Suprapubic skin (tissue), 4 donors: Measurements from ENCODE around the gene GRID1.

ENCODE experiments used
- POLR2A ChIP-seq, 2 donors: fragments of 450-650 bp; IDR thresholded peaks; one replicate each; pipeline ENCODE4 v1.6.1; 2017; ENCODE audit warnings: antibody characterized with exemption in 2 of 2, mild to moderate bottlenecking in 2 of 2, moderate library complexity in 2 of 2
- POLR2AphosphoS5 ChIP-seq, 3 donors: sonication (generic); formaldehyde crosslinking; IDR thresholded peaks; one replicate each; pipeline ENCODE4 v1.6.1; 2017; ENCODE audit warnings: antibody characterized with exemption in 3 of 3
- TF ChIP-seq, protein P1 (sequence below), 2 donors: fragments of 200-600 bp in 1 of 2; fragments of 450-650 bp in 1 of 2; sonication (generic) in 1 of 2; IDR thresholded peaks; one replicate each; pipeline ENCODE4 v1.5.1; 2016 to 2019; ENCODE audit warnings: antibody characterized with exemption in 2 of 2, mild to moderate bottlenecking in 1 of 2, moderate library complexity in 1 of 2

DNA sequence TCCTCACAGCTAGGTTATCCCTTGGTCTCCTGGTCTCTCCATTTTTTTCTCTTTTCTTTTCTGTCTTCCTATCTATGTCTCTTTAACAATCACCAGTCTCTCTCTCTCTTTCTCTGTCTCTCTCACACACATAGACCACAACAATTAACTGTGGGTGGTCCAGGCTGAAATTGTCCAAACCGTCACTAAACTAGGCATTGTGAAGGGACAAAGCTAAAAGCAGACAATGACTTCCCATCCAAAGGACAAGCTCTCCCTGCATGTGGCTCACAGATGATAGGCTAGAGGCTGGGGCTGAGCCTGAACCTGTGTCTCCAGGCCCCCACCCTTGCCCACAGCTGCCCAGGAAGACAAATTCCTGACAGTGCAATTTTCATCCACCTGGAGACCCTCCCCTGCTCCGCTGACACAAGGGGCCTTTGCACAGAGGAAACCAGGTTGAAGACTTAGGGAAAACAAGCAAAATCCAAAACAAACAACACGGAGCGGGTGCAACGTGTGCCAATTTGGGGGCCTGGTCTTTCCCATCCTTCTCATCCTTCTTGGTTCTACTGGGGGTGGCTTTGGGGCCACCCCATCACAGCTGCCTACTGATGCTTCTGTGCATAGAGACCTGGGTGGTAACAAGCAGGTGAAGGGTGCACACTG, 755.4 kb downstream of the GRID1 start:
- TF ChIP-seq, protein P1, sequence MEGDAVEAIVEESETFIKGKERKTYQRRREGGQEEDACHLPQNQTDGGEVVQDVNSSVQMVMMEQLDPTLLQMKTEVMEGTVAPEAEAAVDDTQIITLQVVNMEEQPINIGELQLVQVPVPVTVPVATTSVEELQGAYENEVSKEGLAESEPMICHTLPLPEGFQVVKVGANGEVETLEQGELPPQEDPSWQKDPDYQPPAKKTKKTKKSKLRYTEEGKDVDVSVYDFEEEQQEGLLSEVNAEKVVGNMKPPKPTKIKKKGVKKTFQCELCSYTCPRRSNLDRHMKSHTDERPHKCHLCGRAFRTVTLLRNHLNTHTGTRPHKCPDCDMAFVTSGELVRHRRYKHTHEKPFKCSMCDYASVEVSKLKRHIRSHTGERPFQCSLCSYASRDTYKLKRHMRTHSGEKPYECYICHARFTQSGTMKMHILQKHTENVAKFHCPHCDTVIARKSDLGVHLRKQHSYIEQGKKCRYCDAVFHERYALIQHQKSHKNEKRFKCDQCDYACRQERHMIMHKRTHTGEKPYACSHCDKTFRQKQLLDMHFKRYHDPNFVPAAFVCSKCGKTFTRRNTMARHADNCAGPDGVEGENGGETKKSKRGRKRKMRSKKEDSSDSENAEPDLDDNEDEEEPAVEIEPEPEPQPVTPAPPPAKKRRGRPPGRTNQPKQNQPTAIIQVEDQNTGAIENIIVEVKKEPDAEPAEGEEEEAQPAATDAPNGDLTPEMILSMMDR (IDR thresholded peaks at IDR 0.05): no peak
- TF ChIP-seq POLR2AphosphoS5 (IDR thresholded peaks at IDR 0.05) (no peak), POLR2A (IDR thresholded peaks at IDR 0.05) (no peak)
